Subcutaneous adipose tissue (tissue), 4 donors: ENCODE measurements around the gene MEGF11. TPM values are rescaled to one million over a fixed set of nuclear protein-coding genes. Genes with fewer than 3 reads are reported as not detected.

Experiments
- CTCF ChIP-seq: fragments of 450-650 bp; IDR thresholded peaks from one replicate; pipeline ENCODE4 v1.5.1; 2016; ENCODE audit warnings: low read depth, mild to moderate bottlenecking, control low read depth, antibody characterized with exemption, moderate library complexity
- total RNA-seq, 4 donors: library from RNA; depleted of rRNA; stranded (reverse); fragments of >200 nt; gene quantifications; one replicate each; pipeline ENCODE4 v1.1.0, GENCODE V29; 2016

Gene MEGF11
- total RNA-seq, 4 donors from 2014 or later, result not detected

GRCh38 chr15:66148187-66148586 lies 105.4 kb downstream of the MEGF11 start:
- no peak for TF ChIP-seq CTCF

GRCh38 chr15:66147440-66147839 lies 106.1 kb downstream of the MEGF11 start:
- TF ChIP-seq CTCF, result no peak

DNA sequence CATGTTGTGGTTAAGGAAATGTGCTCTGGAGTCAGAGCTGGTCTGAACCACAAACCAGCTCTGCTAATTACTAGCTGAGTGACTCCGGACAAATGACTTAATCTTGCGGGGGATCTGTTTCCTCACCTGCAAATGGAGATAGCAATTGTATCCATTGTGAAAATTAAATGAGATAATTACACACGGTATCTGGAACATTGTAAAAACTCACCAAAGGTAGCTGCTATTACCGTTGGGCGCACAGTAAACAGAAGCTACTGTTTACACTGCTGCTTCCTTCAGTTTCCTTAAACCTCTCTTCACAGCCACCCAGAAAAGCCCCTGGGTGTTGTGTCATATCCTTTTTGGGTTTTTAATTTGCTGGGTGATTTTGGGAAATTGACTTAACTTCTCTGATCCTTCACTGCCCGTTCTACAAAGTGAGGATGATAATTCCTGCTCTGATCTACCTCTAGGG lies 107.8 kb downstream of the MEGF11 start:
- no peak for TF ChIP-seq CTCF

- TF ChIP-seq CTCF, result no peak
These were observed 108.4 kb downstream of the MEGF11 start for GRCh38 chr15:66144978-66145725.

GRCh38 chr15:66142285-66142684 lies 111.3 kb downstream of the MEGF11 start:
- TF ChIP-seq CTCF, result no peak

DNA sequence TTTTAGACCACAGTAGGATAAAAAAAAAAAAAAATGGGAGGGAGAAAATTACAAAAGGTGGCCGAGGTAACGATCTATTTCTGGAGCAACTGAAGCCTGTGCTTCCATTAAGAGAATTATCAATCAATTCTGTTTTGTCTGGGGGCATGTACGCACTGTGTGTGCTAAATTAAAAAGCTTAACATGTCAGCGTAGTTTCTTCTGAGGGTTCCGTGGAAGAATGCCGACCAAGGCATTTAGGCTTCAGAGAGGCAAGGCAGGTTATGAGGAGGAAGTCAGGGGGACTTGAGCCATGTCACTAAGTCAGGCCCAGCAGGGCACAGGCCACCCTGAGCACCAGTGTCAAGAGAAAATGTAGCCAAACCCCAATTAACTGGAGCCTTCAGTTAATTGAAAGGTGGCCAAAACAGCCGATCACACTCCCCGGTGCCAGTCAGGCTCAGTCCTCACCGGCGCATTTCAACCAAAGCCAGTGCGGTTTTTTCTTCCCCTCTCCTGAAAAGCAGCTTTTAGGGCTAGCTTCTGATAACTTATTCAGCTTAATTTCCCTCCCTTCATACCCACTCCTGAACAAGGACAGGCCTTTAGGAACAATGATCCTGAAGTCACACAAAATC lies 113.9 kb downstream of the MEGF11 start:
- no peak for TF ChIP-seq CTCF

GRCh38 chr15:66138892-66139590 lies 114.5 kb downstream of the MEGF11 start:
- no peak for TF ChIP-seq CTCF
